GM13976 (cell line): ENCODE results near the gene SPATA45.

Experiments
- DNase-seq: peaks from one replicate; pipeline ENCODE4 v3.0.0; 2012; ENCODE audit warnings: low spot score
- CTCF ChIP-seq: IDR thresholded peaks from 2 replicates; pipeline ENCODE4 v1.5.1; 2012; ENCODE audit warnings: borderline replicate concordance, mild to moderate bottlenecking; ENCODE audit not compliant: insufficient read depth; ENCODE audit errors: extremely low read depth, missing control alignments, control extremely low read depth
- in situ Hi-C: fragments of 300-500 bp; cut with MboI; formaldehyde crosslinking; loops from one replicate; pipeline ENCODE4 v1.12.0; 2022; ENCODE audit warnings: low sequenced_read_pairs, mixed read lengths, inconsistent platforms; ENCODE audit not compliant: unreplicated experiment

Gene SPATA45

GRCh38 chr1:212847549-212847948, at the start of gene SPATA45:
SPATA45 (minus strand) TSS chr1:212847649; CDS start chr1:212836149, 11,500 bp downstream.
- DNase-seq: no peak
- in situ Hi-C loops: no loop called here
- no peak for TF ChIP-seq CTCF

GRCh38 chr1:212892108-212892507, 44.7 kb upstream of the SPATA45 start:
- no peak for TF ChIP-seq CTCF
- in situ Hi-C loops: no loop called here
- DNase-seq: no peak

- no peak for TF ChIP-seq CTCF
- in situ Hi-C loops: no loop called here
- DNase-seq: no peak
These were observed 37.1 kb upstream of the SPATA45 start for GRCh38 chr1:212884592-212884991.

- DNase-seq: no peak
- in situ Hi-C loops: no loop called here
- TF ChIP-seq CTCF: no peak
These were observed 32.7 kb upstream of the SPATA45 start for GRCh38 chr1:212879947-212880690.

- TF ChIP-seq CTCF: no peak
- in situ Hi-C loops: no loop called here
- DNase-seq: no peak
These were observed 31.0 kb upstream of the SPATA45 start for GRCh38 chr1:212878418-212878817.

- peak; percentile 23 for DNase-seq
- TF ChIP-seq CTCF: no peak
- in situ Hi-C loops: no loop called here
These were observed 26.1 kb upstream of the SPATA45 start for GRCh38 chr1:212873518-212873917.
